Trophoblast cell (in vitro differentiated cells and primary cell): Measurements from ENCODE around the gene TUBB4A.
"Not testable (repeated sequence)": the region's sequence is repeated elsewhere in the genome, so short reads cannot be mapped to it uniquely, and the experiment has no call there.

ENCODE experiments used
- DNase-seq, 2 donors: peaks; one replicate each; pipeline ENCODE4 v3.0.0-alpha.2; 2016
- H2AFZ ChIP-seq: 2 replicates; pipeline ENCODE4 v1.6.1; 2013; ENCODE audit warnings: low read length, moderate library complexity, mild to moderate bottlenecking; ENCODE audit not compliant: insufficient read depth, poor library complexity
- H2AK5ac ChIP-seq: 2 replicates; pipeline ENCODE4 v1.6.1; 2013; ENCODE audit warnings: mild to moderate bottlenecking, low read length
- H2BK120ac ChIP-seq: 2 replicates; pipeline ENCODE4 v1.6.1; 2013; ENCODE audit warnings: low read length, mild to moderate bottlenecking, moderate library complexity; ENCODE audit not compliant: insufficient read depth, poor library complexity
- H2BK12ac ChIP-seq: 2 replicates; pipeline ENCODE4 v1.6.1; 2013; ENCODE audit warnings: mild to moderate bottlenecking, low read length, moderate library complexity
- H2BK5ac ChIP-seq: 2 replicates; pipeline ENCODE4 v1.6.1; 2013; ENCODE audit warnings: low read length, low read depth, moderate library complexity, mild to moderate bottlenecking; ENCODE audit not compliant: poor library complexity
- H3K14ac ChIP-seq: 2 replicates; pipeline ENCODE4 v1.6.1; 2013; ENCODE audit warnings: mild to moderate bottlenecking, low read length
- H3K18ac ChIP-seq: 2 replicates; pipeline ENCODE4 v1.6.1; 2013; ENCODE audit warnings: mild to moderate bottlenecking, low read length
- H3K23ac ChIP-seq: 2 replicates; pipeline ENCODE4 v1.6.1; 2013; ENCODE audit warnings: low read length
- H3K27ac ChIP-seq: 2 replicates; pipeline ENCODE4 v1.5.1; 2013; ENCODE audit warnings: low read depth, mild to moderate bottlenecking, inconsistent platforms, low read length, moderate library complexity
- H3K27me3 ChIP-seq: 2 replicates; pipeline ENCODE4 v1.6.1; 2013; ENCODE audit warnings: inconsistent platforms, mild to moderate bottlenecking, low read length, moderate library complexity; ENCODE audit not compliant: insufficient read depth
- H3K36me3 ChIP-seq, 2 experiments: 1 replicate in 1 of 2; 2 replicates in 1 of 2; pipeline ENCODE4 v1.6.1; 2013; ENCODE audit warnings: low read length in 2 of 2, mild to moderate bottlenecking in 2 of 2, moderate library complexity in 1 of 2; ENCODE audit not compliant: insufficient read depth in 2 of 2, control insufficient read depth in 1 of 2
- H3K4ac ChIP-seq: 2 replicates; pipeline ENCODE4 v1.6.1; 2013; ENCODE audit warnings: low read depth, mild to moderate bottlenecking, low read length, moderate library complexity
- H3K4me1 ChIP-seq, 2 experiments: 1 replicate in 1 of 2; 2 replicates in 1 of 2; pipeline ENCODE4 v1.6.1; 2013; ENCODE audit warnings: low read length in 2 of 2, mild to moderate bottlenecking in 2 of 2, moderate library complexity in 1 of 2; ENCODE audit not compliant: insufficient read depth in 2 of 2, control insufficient read depth in 1 of 2
- H3K4me2 ChIP-seq: 2 replicates; pipeline ENCODE4 v1.6.1; 2013; ENCODE audit warnings: inconsistent platforms, mild to moderate bottlenecking, low read length, moderate library complexity
- H3K4me3 ChIP-seq: 2 replicates; pipeline ENCODE4 v1.5.1; 2013; ENCODE audit warnings: mild to moderate bottlenecking, low read depth, low read length, inconsistent platforms
- H3K79me1 ChIP-seq: one replicate; pipeline ENCODE4 v1.6.1; 2013; ENCODE audit warnings: low read length
- H3K79me2 ChIP-seq: 2 replicates; pipeline ENCODE4 v1.6.1; 2013; ENCODE audit warnings: low read length, mild to moderate bottlenecking; ENCODE audit not compliant: control insufficient read depth, insufficient read depth, poor library complexity
- H3K9ac ChIP-seq: 2 replicates; pipeline ENCODE4 v1.6.1; 2013; ENCODE audit warnings: mild to moderate bottlenecking, low read length
- H3K9me3 ChIP-seq: 2 replicates; pipeline ENCODE4 v1.6.1; 2013; ENCODE audit warnings: low read depth, mild to moderate bottlenecking, control low read depth, inconsistent platforms, low read length; ENCODE audit not compliant: insufficient read depth
- H4K12ac ChIP-seq: 2 replicates; pipeline ENCODE4 v1.6.1; 2013; ENCODE audit warnings: low read depth, mild to moderate bottlenecking, low read length, moderate library complexity
- H4K8ac ChIP-seq: 2 replicates; pipeline ENCODE4 v1.6.1; 2013; ENCODE audit warnings: low read depth, mild to moderate bottlenecking, low read length, moderate library complexity
- H4K91ac ChIP-seq: one replicate; pipeline ENCODE4 v1.6.1; 2013; ENCODE audit warnings: low read depth, mild to moderate bottlenecking, low read length, moderate library complexity
- WGBS: extraction: QIAGEN DNeasy Blood & Tissue Kit; methylation state at CpG from one replicate; pipeline ENCODE4 v1.1.7; 2013; ENCODE audit warnings: missing lambda C conversion rate; ENCODE audit not compliant: insufficient read length, insufficient coverage; ENCODE audit errors: extremely low coverage; 5-methylcytosine and 5-hydroxymethylcytosine counted together

The TUBB4A gene

DNA sequence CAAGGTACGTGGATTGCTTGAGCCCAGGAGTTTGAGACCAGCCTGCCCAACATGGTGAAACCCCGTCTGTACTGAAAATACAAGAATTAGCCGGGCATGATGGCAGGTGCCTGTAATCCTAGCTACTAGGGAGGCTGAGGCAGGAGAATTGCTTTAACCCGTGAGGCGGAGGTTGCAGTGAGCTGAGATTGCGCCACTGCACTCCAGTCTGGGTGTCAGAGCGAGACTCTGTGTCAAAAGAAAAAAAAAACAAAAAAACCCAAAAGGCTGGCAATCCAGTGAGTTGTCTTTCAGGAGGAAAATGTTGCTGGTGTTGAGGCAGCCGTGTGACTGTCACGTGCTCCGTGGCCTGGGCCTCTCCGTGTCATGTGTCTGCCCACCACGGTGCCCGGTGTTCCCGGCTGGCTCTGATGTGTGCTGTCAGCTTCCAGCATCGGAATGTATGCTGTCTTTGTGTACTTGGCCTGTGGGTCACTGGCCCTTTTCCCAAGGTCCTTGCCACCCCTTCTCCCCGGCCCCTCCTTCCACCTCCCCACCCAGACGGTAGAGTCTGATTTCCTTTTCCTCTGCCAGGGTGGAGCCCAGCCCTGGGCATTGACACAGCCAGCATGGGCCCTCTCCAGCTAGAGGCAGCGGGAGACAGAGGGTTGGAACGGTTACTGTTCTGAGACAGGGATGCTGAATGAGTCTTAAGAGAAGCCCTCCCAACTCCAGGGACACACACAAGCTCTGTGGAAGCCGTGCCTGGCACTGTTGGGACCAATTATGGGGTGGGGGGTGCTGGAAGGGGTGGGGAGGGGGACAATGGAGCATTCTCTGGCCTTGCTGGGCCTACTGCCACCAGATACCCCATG lies 7.2 kb upstream of the TUBB4A start:
- no peak overlapping the region for H2BK120ac ChIP-seq
- H2AK5ac ChIP-seq, result no peak overlapping the region
- H3K4me3 ChIP-seq, result no peak overlapping the region
- H2BK12ac ChIP-seq, result no peak overlapping the region
- no peak overlapping the region for H2BK5ac ChIP-seq
- H3K9me3 ChIP-seq, result peaks cover 3% of the 10 kb centered on the region
- H3K36me3 ChIP-seq, result no peaks in the 10 kb centered on the region
- no peak overlapping the region for H4K91ac ChIP-seq
- H3K27ac ChIP-seq, result no peak overlapping the region
- H3K9ac ChIP-seq, result no peak overlapping the region
- H3K4me2 ChIP-seq, result no peak overlapping the region
- no peak overlapping the region for H4K12ac ChIP-seq
- no peak overlapping the region for H3K4ac ChIP-seq
- no CpG with 5 or more reads among the region's 20 CpGs for WGBS
- no peaks in the 10 kb centered on the region for H3K4me1 ChIP-seq
- no peak overlapping the region for H2AFZ ChIP-seq
- no peak overlapping the region for H3K14ac ChIP-seq
- no peaks in the 10 kb centered on the region for H3K79me1 ChIP-seq
- H3K23ac ChIP-seq, result no peak overlapping the region
- no peaks in the 10 kb centered on the region for H3K27me3 ChIP-seq
- DNase-seq, result no peak
- H3K18ac ChIP-seq, result no peak overlapping the region
- H3K79me2 ChIP-seq, result no peaks in the 10 kb centered on the region
- H4K8ac ChIP-seq, result no peak overlapping the region

DNA sequence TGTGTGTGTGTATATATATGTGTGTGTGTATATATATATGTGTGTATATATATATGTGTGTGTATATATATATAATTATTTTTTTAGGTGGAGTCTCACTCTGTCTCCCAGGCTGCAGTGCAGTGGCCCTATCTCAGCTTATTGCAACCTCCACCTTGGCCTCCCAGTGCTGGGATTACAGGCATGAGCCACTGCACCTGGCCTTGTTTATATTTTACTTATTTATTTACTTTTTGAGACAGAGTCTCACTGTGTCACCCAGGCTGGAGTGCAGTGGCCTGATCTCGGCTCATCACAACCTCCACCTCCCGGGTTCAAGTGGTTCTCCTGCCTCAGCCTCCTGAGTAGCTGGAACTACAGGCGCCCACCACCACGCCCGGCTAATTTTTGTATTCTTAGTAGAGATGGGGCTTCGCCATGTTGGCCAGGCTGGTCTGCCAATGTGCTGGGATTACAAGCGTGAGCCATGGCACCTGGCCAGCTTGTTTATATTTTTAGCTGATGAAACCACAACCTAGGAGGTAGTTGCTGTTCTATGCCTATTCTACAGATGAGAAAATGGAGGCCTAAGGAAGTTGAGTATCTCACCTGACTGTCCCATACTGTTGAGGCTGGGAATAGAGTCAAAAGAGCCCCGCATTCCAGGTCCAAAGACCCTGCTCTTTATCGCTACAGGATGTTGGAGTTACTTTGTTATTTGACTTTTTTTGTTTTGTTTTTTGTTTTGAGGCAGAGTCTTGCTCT lies 6.1 kb upstream of the TUBB4A start:
- not testable (repeated sequence) for H2BK120ac ChIP-seq, H2BK5ac ChIP-seq, H3K23ac ChIP-seq, H3K36me3 ChIP-seq, H3K79me1 ChIP-seq, H3K9me3 ChIP-seq, H4K8ac ChIP-seq, H2BK12ac ChIP-seq, H4K91ac ChIP-seq, H3K4me3 ChIP-seq, H3K27me3 ChIP-seq, H2AK5ac ChIP-seq, DNase-seq, H3K4me2 ChIP-seq, H3K4ac ChIP-seq, H2AFZ ChIP-seq, H3K79me2 ChIP-seq, H4K12ac ChIP-seq, H3K18ac ChIP-seq, H3K9ac ChIP-seq, H3K4me1 ChIP-seq, H3K27ac ChIP-seq, H3K14ac ChIP-seq
- no CpG with 5 or more reads among the region's 9 CpGs for WGBS

DNA sequence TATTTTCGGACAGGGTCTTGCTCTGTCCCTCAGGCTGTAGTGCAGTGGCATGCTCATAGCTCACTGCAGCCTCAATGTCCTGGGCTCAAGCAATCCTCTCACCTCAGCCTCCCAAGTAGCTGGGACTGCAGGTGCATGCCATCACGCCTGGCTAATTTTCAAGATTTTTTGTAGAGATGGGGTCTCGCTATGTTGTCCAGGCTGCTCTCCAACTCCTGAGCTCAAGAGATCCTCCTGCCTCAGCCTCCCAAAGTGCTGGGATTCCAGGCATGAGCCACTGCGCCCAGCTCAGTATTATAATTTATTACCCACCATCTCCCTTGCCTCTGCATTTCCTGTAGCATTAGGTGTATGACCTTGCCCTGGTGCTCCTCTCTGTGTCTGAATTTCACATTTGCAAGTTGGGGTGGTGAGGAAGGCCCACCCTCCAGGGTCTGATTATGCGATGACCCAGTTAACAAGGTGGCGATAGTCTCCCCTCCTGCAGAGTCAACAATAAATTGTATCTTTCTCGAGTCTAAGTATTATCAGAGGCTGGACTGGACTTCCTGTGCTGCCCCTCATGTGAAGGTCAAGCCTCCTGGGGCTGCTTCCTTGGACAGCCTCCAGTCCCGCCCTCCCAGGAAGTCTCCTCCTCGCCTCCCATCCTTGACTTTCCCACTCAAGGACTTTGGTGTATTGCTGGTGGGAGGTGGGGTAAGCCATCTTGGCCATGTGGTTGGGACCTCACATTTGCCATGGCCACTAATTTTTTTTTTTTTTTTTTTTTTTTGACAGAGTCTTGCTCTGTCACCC lies 1.5 kb upstream of the TUBB4A start:
- Histone ChIP-seq H3K27ac (no peak overlapping the region), H4K8ac (no peak overlapping the region), H3K36me3 (no peaks in the 10 kb centered on the region), H3K14ac (no peak overlapping the region), H3K9ac (no peak overlapping the region), H3K79me2 (no peaks in the 10 kb centered on the region), H3K27me3 (peaks cover 20% of the 10 kb centered on the region), H3K79me1 (no peaks in the 10 kb centered on the region), H3K4ac (no peak overlapping the region), H3K18ac (no peak overlapping the region), H2AFZ (no peak overlapping the region), H3K4me3 (no peak overlapping the region), H3K4me2 (no peak overlapping the region), H3K9me3 (peaks cover 1% of the 10 kb centered on the region), H3K4me1 (no peaks in the 10 kb centered on the region), H4K91ac (no peak overlapping the region), H2BK12ac (no peak overlapping the region), H2BK120ac (no peak overlapping the region), H2BK5ac (no peak overlapping the region), H2AK5ac (no peak overlapping the region), H4K12ac (no peak overlapping the region), H3K23ac (no peak overlapping the region)
- no CpG with 5 or more reads among the region's 9 CpGs for WGBS
- no peak for DNase-seq

DNA sequence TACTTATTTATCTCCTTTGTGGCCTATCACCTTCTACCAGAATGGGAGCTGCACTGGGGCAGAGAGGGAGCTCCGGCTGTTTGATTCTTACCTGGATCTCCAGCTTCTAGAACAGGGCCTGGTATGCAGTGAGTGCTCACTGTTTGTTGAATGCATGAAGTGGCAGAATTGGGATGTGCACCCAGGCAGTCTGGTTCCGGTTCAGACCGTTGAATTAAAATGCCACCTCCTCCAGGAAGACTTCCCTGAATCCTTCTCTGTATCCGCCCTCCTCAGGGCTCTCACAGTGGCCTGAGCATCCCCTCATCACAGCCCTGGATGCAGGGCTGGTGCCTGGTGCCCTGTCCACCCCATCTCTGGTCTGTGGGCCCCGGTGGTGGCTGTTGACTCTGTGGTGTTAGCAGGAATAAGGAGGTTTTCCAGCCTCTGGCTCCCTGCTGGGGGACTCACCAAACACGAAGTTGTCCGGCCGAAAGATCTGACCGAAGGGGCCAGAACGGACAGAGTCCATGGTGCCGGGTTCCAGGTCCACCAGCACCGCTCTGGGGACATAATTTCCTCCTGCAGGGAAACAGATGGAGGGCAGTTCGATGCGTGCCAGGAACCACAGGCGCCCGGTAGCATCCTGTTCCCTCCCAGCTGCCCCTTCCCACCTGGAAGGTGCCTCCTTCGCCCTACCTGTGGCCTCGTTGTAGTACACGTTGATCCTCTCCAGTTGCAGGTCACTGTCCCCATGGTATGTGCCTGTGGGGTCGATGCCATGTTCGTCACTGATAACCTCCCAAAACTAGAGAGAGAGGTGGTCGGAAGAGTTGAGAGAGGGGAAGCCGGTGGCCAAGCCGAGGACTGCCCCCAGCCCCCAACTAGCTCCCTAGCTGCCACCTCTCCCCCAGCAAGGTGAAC lies 1.0 kb downstream of the TUBB4A start:
- Histone ChIP-seq H2BK120ac (no peak overlapping the region), H3K79me2 (no peaks in the 10 kb centered on the region), H3K27ac (no peak overlapping the region), H3K18ac (no peak overlapping the region), H3K14ac (no peak overlapping the region), H3K79me1 (no peaks in the 10 kb centered on the region), H3K9ac (no peak overlapping the region), H2BK5ac (no peak overlapping the region), H3K9me3 (peaks cover 1% of the 10 kb centered on the region), H3K4me3 (peak overlapping the region; percentile 1), H4K8ac (no peak overlapping the region), H4K91ac (no peak overlapping the region), H2AFZ (no peak overlapping the region), H2AK5ac (no peak overlapping the region), H3K4me2 (no peak overlapping the region), H2BK12ac (no peak overlapping the region), H3K4ac (no peak overlapping the region), H3K36me3 (no peaks in the 10 kb centered on the region), H3K4me1 (no peaks in the 10 kb centered on the region), H3K23ac (no peak overlapping the region), H3K27me3 (peaks cover 20% of the 10 kb centered on the region), H4K12ac (no peak overlapping the region)
- WGBS, result no CpG with 5 or more reads among the region's 24 CpGs
- no peak for DNase-seq
